H1 (cell line): ENCODE data around the gene MLF2. TPM values are rescaled to one million over a fixed set of nuclear protein-coding genes. Genes with fewer than 3 reads are reported as not detected.
A peak's percentile ranks its signal among the peaks of the same experiment; 100 is the strongest.

ENCODE experiments used
- CTCF ChIA-PET: fragments of 300-600 bp; sonication (Branson Sonifier 250); formaldehyde crosslinking; loops from one replicate; lab custom pipeline; 2021; ENCODE audit not compliant: partially characterized antibody; lab: Charles Lee
- POLR2A ChIA-PET: fragments of 300-600 bp; sonication (Branson Sonifier 250); formaldehyde crosslinking; loops from one replicate; lab custom pipeline; 2021; ENCODE audit warnings: inconsistent platforms; ENCODE audit not compliant: partially characterized antibody; lab: Charles Lee
- DNase-seq, 2 experiments: peaks; one replicate each; pipeline versions ENCODE4 v3.0.0 to v3.0.0-alpha.2; 2010 to 2022; ENCODE audit warnings: low spot score in 2 of 2, low read depth in 1 of 2, mixed read lengths in 1 of 2
- FAIRE-seq: peaks from 2 replicates; lab custom pipeline; 2011; peaks lifted over from hg19 to GRCh38; lab: Jason Lieb, UNC
- H2AFZ ChIP-seq: 2 replicates; pipeline ENCODE4 v1.8.1; 2012; ENCODE audit warnings: low read length, inconsistent platforms
- H2AK5ac ChIP-seq: 2 replicates; pipeline ENCODE4 v1.6.1; 2013; ENCODE audit warnings: low read depth, low read length
- H2BK120ac ChIP-seq: replicated peaks from 2 replicates; pipeline ENCODE3; 2013; ENCODE audit warnings: low read depth, low read length, inconsistent platforms
- H2BK12ac ChIP-seq: 2 replicates; pipeline ENCODE4 v1.6.1; 2013; ENCODE audit warnings: low read depth, low read length
- H2BK15ac ChIP-seq: 2 replicates; pipeline ENCODE4 v1.6.1; 2013; ENCODE audit warnings: low read length
- H2BK20ac ChIP-seq: 2 replicates; pipeline ENCODE4 v1.6.1; 2013; ENCODE audit warnings: low read length
- H2BK5ac ChIP-seq: 2 replicates; pipeline ENCODE4 v1.6.1; 2013; ENCODE audit warnings: low read depth, low read length
- H3K14ac ChIP-seq: 2 replicates; pipeline ENCODE4 v1.6.1; 2013; ENCODE audit warnings: inconsistent platforms; ENCODE audit not compliant: insufficient read length
- H3K18ac ChIP-seq: 2 replicates; pipeline ENCODE4 v1.6.1; 2013; ENCODE audit warnings: low read length; ENCODE audit errors: extremely low read depth
- H3K23ac ChIP-seq: 2 replicates; pipeline ENCODE4 v1.6.1; 2013; ENCODE audit warnings: inconsistent platforms; ENCODE audit not compliant: insufficient read length
- H3K23me2 ChIP-seq: 2 replicates; pipeline ENCODE4 v1.6.1; 2013; ENCODE audit warnings: low read depth, low read length
- H3K27ac ChIP-seq: 2 replicates; pipeline ENCODE4 v1.6.1; 2011; ENCODE audit warnings: low read depth, low read length, inconsistent platforms
- H3K27me3 ChIP-seq, 4 experiments: replicated peaks in 1 of 4; 1 replicate in 1 of 4; 2 replicates in 3 of 4; pipeline versions ENCODE4 v1.6.1 to v1.8.1; 2011 to 2013; ENCODE audit warnings: low read length in 3 of 4, mild to moderate bottlenecking in 3 of 4, inconsistent platforms in 2 of 4, mixed read lengths in 2 of 4, moderate library complexity in 1 of 4; ENCODE audit not compliant: control insufficient read depth in 3 of 4, insufficient read depth in 3 of 4; ENCODE audit errors: extremely low read depth in 1 of 4
- H3K36me3 ChIP-seq, 4 experiments: 2 replicates each; pipeline versions ENCODE4 v1.6.1 to v1.8.1; 2011 to 2013; ENCODE audit warnings: mild to moderate bottlenecking in 4 of 4, low read length in 3 of 4, moderate library complexity in 2 of 4, control low read depth in 1 of 4, inconsistent platforms in 1 of 4; ENCODE audit not compliant: insufficient read depth in 4 of 4, control insufficient read depth in 2 of 4
- H3K4ac ChIP-seq: replicated peaks from 2 replicates; pipeline ENCODE3; 2013; ENCODE audit warnings: low read length, low read depth, mixed read lengths, inconsistent platforms; ENCODE audit not compliant: insufficient read length
- H3K4me1 ChIP-seq, 4 experiments: replicated peaks in 1 of 4; 1 replicate in 1 of 4; 2 replicates in 3 of 4; pipeline versions ENCODE4 v1.6.1 to v1.8.1; 2011 to 2013; ENCODE audit warnings: low read length in 3 of 4, inconsistent platforms in 2 of 4, mixed read lengths in 1 of 4; ENCODE audit not compliant: insufficient read depth in 4 of 4, control insufficient read depth in 3 of 4
- H3K4me2 ChIP-seq, 2 experiments: 2 replicates each; pipeline versions ENCODE4 v1.6.1 to v1.8.1; 2011 to 2013; ENCODE audit warnings: low read depth in 2 of 2, low read length in 2 of 2, control low read depth in 1 of 2, inconsistent platforms in 1 of 2, mild to moderate bottlenecking in 1 of 2; ENCODE audit not compliant: insufficient read depth in 1 of 2
- H3K4me3 ChIP-seq, 4 experiments: fragments of 200-600, 300-600 bp in 1 of 4; sonication (generic), shearing (Covaris generic), sonication (Bioruptor Twin) in 1 of 4; 2 replicates each; pipeline versions ENCODE4 v1.5.1 to v1.8.1; 2011 to 2016; ENCODE audit warnings: low read length in 4 of 4, low read depth in 3 of 4, control low read depth in 2 of 4, inconsistent platforms in 2 of 4, mild to moderate bottlenecking in 2 of 4, mixed read lengths in 1 of 4, moderate library complexity in 1 of 4; ENCODE audit not compliant: insufficient read depth in 2 of 4; ENCODE audit errors: extremely low read depth in 1 of 4
- H3K56ac ChIP-seq: replicated peaks from 2 replicates; pipeline ENCODE3; 2013; ENCODE audit warnings: low read depth, mild to moderate bottlenecking, mixed read lengths, low read length, inconsistent platforms; ENCODE audit not compliant: insufficient read length
- H3K79me1 ChIP-seq: 2 replicates; pipeline ENCODE4 v1.6.1; 2013; ENCODE audit warnings: low read depth, low read length, control low read depth
- H3K79me2 ChIP-seq, 2 experiments: 2 replicates each; pipeline versions ENCODE4 v1.6.1 to v1.8.1; 2012 to 2013; ENCODE audit warnings: low read length in 2 of 2, mild to moderate bottlenecking in 2 of 2, inconsistent platforms in 1 of 2; ENCODE audit not compliant: insufficient read depth in 2 of 2, control insufficient read depth in 1 of 2
- H3K9ac ChIP-seq, 4 experiments: replicated peaks in 1 of 4; 1 replicate in 1 of 4; 2 replicates in 3 of 4; pipeline versions ENCODE4 v1.6.1 to v1.8.1; 2011 to 2013; ENCODE audit warnings: low read depth in 3 of 4, low read length in 3 of 4, control low read depth in 2 of 4, mild to moderate bottlenecking in 2 of 4, moderate library complexity in 2 of 4, inconsistent platforms in 1 of 4; ENCODE audit errors: extremely low read depth in 1 of 4
- H3K9me3 ChIP-seq, 2 experiments: 2 replicates each; pipeline versions ENCODE4 v1.6.1 to v1.8.1; 2012 to 2013; ENCODE audit warnings: mild to moderate bottlenecking in 2 of 2, moderate library complexity in 2 of 2, control low read depth in 1 of 2, inconsistent platforms in 1 of 2, low read depth in 1 of 2, low read length in 1 of 2, mixed read lengths in 1 of 2; ENCODE audit not compliant: insufficient read depth in 2 of 2
- H4K20me1 ChIP-seq, 2 experiments: replicated peaks in 1 of 2; 2 replicates each; pipeline versions ENCODE3 to v1.8.1; 2011 to 2013; ENCODE audit warnings: inconsistent platforms in 2 of 2, low read length in 2 of 2, mild to moderate bottlenecking in 1 of 2; ENCODE audit not compliant: insufficient read depth in 2 of 2, control insufficient read depth in 1 of 2
- H4K5ac ChIP-seq: 2 replicates; pipeline ENCODE4 v1.6.1; 2013; ENCODE audit warnings: low read length, low read depth, mixed read lengths, inconsistent platforms; ENCODE audit not compliant: insufficient read length
- H4K8ac ChIP-seq: 2 replicates; pipeline ENCODE4 v1.8.0; 2013; ENCODE audit warnings: mild to moderate bottlenecking, moderate library complexity, low read length, inconsistent platforms; ENCODE audit not compliant: insufficient read depth; ENCODE audit errors: extremely low read depth
- H4K91ac ChIP-seq: replicated peaks from 2 replicates; pipeline ENCODE3; 2013; ENCODE audit warnings: low read length, mixed read lengths, inconsistent platforms; ENCODE audit not compliant: insufficient read length
- HDAC2 ChIP-seq, 2 experiments: fragments of 300-600 bp in 1 of 2; sonication (generic) in 1 of 2; IDR thresholded peaks; 2 replicates each; pipeline ENCODE4 v1.6.1; 2011 to 2012; ENCODE audit warnings: low read depth in 2 of 2, low read length in 2 of 2, mild to moderate bottlenecking in 2 of 2, moderate library complexity in 2 of 2, borderline replicate concordance in 1 of 2, inconsistent platforms in 1 of 2
- KDM5A ChIP-seq: fragments of 200-600 bp; IDR thresholded peaks from 2 replicates; pipeline ENCODE4 v1.7.1; 2012; ENCODE audit warnings: mild to moderate bottlenecking, low read length, inconsistent platforms, mixed read lengths
- NANOG ChIP-seq: IDR thresholded peaks from 2 replicates; pipeline ENCODE4 v1.6.1; 2011; ENCODE audit warnings: low read length, low read depth, mild to moderate bottlenecking, inconsistent platforms; ENCODE audit not compliant: insufficient read depth, poor library complexity, severe bottlenecking
- RAD21 ChIP-seq, 2 experiments: IDR thresholded peaks in 1 of 2; conservative IDR thresholded peaks in 1 of 2; 2 replicates each; pipeline ENCODE4 v1.6.1; 2011; ENCODE audit warnings: low read depth in 2 of 2, low read length in 2 of 2, improper control_type of control experiment in 1 of 2, inconsistent platforms in 1 of 2, mild to moderate bottlenecking in 1 of 2, moderate library complexity in 1 of 2
- SP1 ChIP-seq: IDR thresholded peaks from 2 replicates; pipeline ENCODE4 v1.6.1; 2011; ENCODE audit warnings: low read depth, low read length
- TAF1 ChIP-seq: IDR thresholded peaks from 2 replicates; pipeline ENCODE4 v1.6.1; 2011; ENCODE audit warnings: mild to moderate bottlenecking, low read depth, low read length
- whole genome bisulfite sequencing, 2 experiments: shearing (Covaris generic) in 1 of 2; methylation state at CpG; one replicate each; pipeline versions ENCODE4 v1.1.6 to v1.1.7; 2013 to 2015; ENCODE audit warnings: low lambda C conversion rate in 2 of 2, mixed read lengths in 2 of 2, inconsistent platforms in 1 of 2, low coverage in 1 of 2, missing lambda C conversion rate in 1 of 2; ENCODE audit not compliant: insufficient replicate concordance in 2 of 2, insufficient coverage in 1 of 2, insufficient read length in 1 of 2; ENCODE audit errors: extremely low coverage in 1 of 2, missing lambda C conversion rate in 1 of 2; 5-methylcytosine and 5-hydroxymethylcytosine counted together
- polyA plus RNA-seq, 7 experiments: library from polyadenylated mRNA; depleted of rRNA in 3 of 7; stranded (reverse) in 5 of 7; unstranded in 2 of 7; fragments of >200 nt in 5 of 7; fragments of 200-250 nt in 2 of 7; gene quantifications; 1 replicate in 5 of 7; 2 replicates in 1 of 7; 4 replicates in 1 of 7; pipeline versions ENCODE4 v1.2.1 to v1.2.3, GENCODE V29; 2011 to 2013; ENCODE audit warnings: missing spikeins in 2 of 7, mixed read lengths in 2 of 7
- total RNA-seq: library from RNA; stranded (reverse); fragmentation: NEBNext Ultra II Directional; extraction: Animal tissue kit (Norgen Biotek cat#: 25700); gene quantifications from 2 replicates; pipeline ENCODE4 v1.2.1, GENCODE V29; 2021

The MLF2 gene
- total and polyA plus RNA-seq, 2 of the 8 experiments (the other 6 are each of a cell fraction or from before 2014, with no cell fraction given), result 229 to 401 TPM

- 23% methylated on average over 14 of the region's 14 CpGs; no CpG with 5 or more reads in 1 of the 2 experiments for WGBS, 2 experiments
- Histone ChIP-seq H2AK5ac (no peak overlapping the region), H4K20me1 (no peaks in the 10 kb centered on the region), H3K27me3 (peaks cover 0 to 29% (median 20%) of the 10 kb centered on the region in 4 experiments; a peak in 5 of 7 replicates), H4K91ac (peak overlapping the region; percentile 2), H3K27ac (no peak overlapping the region), H2BK12ac (peak overlapping the region; percentile 92), H3K79me1 (no peaks in the 10 kb centered on the region), H3K4me2 (peak overlapping the region; percentile 88 to 90), H3K4me3 (peak overlapping the region; percentile 29 to 67 (median 54)), H3K23ac (no peak overlapping the region), H3K9me3 (no peaks in the 10 kb centered on the region), H2BK20ac (0 out of 2 replicates have a peak overlapping the region, but pooled peaks have one; percentile 32), H3K18ac (peak overlapping the region; percentile 97), H3K79me2 (no peaks in the 10 kb centered on the region), H3K36me3 (no peaks in the 10 kb centered on the region), H4K8ac (no peak overlapping the region), H3K9ac (no peak overlapping the region), H4K5ac (no peak overlapping the region), H3K14ac (no peak overlapping the region), H2AFZ (peak overlapping the region; percentile 14; the same call in 1 of the 2 replicates), H2BK5ac (peak overlapping the region; percentile 61; the same call in 1 of the 2 replicates), H3K4ac (no peak overlapping the region), H3K23me2 (peaks cover 15% of the 10 kb centered on the region), H3K4me1 (peaks cover 5 to 20% (median 14%) of the 10 kb centered on the region in 4 experiments), H2BK120ac (no peak overlapping the region), H2BK15ac (peak overlapping the region; percentile 98; the same call in 1 of the 2 replicates), H3K56ac (no peak overlapping the region)
- FAIRE-seq (no peak), DNase-seq (peak in 1 of 2 experiments; percentile 70)
- ChIA-PET POLR2A (interaction anchor here (0.9 to 10.4 kb wide), 15 partner anchors 9 to 165 kb away, joined by 3 to 97 read pairs (median 5); partner anchors contain the start of genes CD4, COPS7A, GPR162 and MLF2), CTCF (interaction anchor here (0.5 to 29.6 kb wide), 21 partner anchors 9 to 972 kb away, joined by 3 to 532 read pairs (median 6); partner anchors contain the start of genes CD4, GNB3, GPR162 and LAG3)
- TF ChIP-seq NANOG (no peak), SP1 (peak; percentile 74), TAF1 (0 out of 2 replicates have a peak, but pooled peaks have one; percentile 25), RAD21 (IDR thresholded peaks at IDR 0.05 in 1 of 2, conservative IDR thresholded peaks at IDR 0.05 in 1 of 2; ENCODE audit: low read depth in 2 of 2, low read length in 2 of 2) (0 out of 4 replicates have a peak, but pooled peaks of 1 of the 2 experiments have one; percentile 3), KDM5A (no peak), HDAC2 (IDR thresholded peaks at IDR 0.05; ENCODE audit: borderline replicate concordance in 1 of 2, low read depth in 2 of 2, low read length in 2 of 2) (no peak)
Measured at GRCh38 chr12:6778217-6778573, 25.3 kb upstream of the MLF2 start.
